Measurements from ENCODE around the gene TK1.

GRCh38 chr17:78219396-78220150 lies 32.7 kb upstream of the TK1 start:
- TF ChIP-seq CTCF (IDR thresholded peaks at IDR 0.05) (no peak), POLR2A (IDR thresholded peaks at IDR 0.05) (no peak)
